ENCODE measurements around the gene NDST3.

GRCh38 chr4:118265312-118266144, 231.2 kb downstream of the NDST3 start:
- TF ChIP-seq CTCF (IDR thresholded peaks at IDR 0.05) (no peak), POLR2A (IDR thresholded peaks at IDR 0.05) (no peak)
